WTC11 (cell line): ENCODE measurements around the gene PPP2R1B.

Source experiments
- AR ChIP-seq: fragments of 250-450 bp; sonication (Bioruptor Pico); IDR thresholded peaks from 2 replicates; pipeline ENCODE4 v1.9.0; 2021; ENCODE audit warnings: mild to moderate bottlenecking
- ATF3 ChIP-seq: sonication (generic); formaldehyde crosslinking; conservative IDR thresholded peaks from 2 replicates; pipeline ENCODE4 v1.8.1; 2022; ENCODE audit warnings: mild to moderate bottlenecking, missing genetic modification reagents
- CTCF ChIP-seq: fragments of 200-600 bp; IDR thresholded peaks from 2 replicates; pipeline ENCODE4 v1.8.0; 2022; ENCODE audit warnings: antibody characterized with exemption
- E2F1 ChIP-seq: sonication (generic); formaldehyde crosslinking; IDR thresholded peaks from 2 replicates; pipeline ENCODE4 v1.8.0; 2022; ENCODE audit warnings: mild to moderate bottlenecking, missing genetic modification reagents
- FOXP1 ChIP-seq: sonication (generic); formaldehyde crosslinking; IDR thresholded peaks from 2 replicates; pipeline ENCODE4 v1.8.0; 2022; ENCODE audit warnings: missing genetic modification reagents, mild to moderate bottlenecking, moderate library complexity, borderline replicate concordance
- JUN ChIP-seq: sonication (generic); formaldehyde crosslinking; IDR thresholded peaks from 2 replicates; pipeline ENCODE4 v1.8.0; 2023; ENCODE audit warnings: mild to moderate bottlenecking, missing genetic modification reagents
- SMAD4 ChIP-seq: sonication (generic); formaldehyde crosslinking; IDR thresholded peaks from 2 replicates; pipeline ENCODE4 v1.8.0; 2022; ENCODE audit warnings: mild to moderate bottlenecking, missing genetic modification reagents
- ZBTB43 ChIP-seq: sonication (generic); formaldehyde crosslinking; IDR thresholded peaks from 2 replicates; pipeline ENCODE4 v1.8.1; 2023; ENCODE audit warnings: mild to moderate bottlenecking, missing genetic modification reagents
- TF ChIP-seq, protein P1 (sequence below): sonication (generic); formaldehyde crosslinking; IDR thresholded peaks from 2 replicates; pipeline ENCODE4 v1.8.1; 2023; ENCODE audit warnings: mild to moderate bottlenecking, moderate library complexity, missing genetic modification reagents

GRCh38 chr11:111736181-111736590, 30.0 kb downstream of the PPP2R1B start:
- no peak for TF ChIP-seq JUN (CRISPR knock-in tag)
- no peak for TF ChIP-seq ATF3 (CRISPR knock-in tag)
- no peak for TF ChIP-seq CTCF
- TF ChIP-seq, protein P1, sequence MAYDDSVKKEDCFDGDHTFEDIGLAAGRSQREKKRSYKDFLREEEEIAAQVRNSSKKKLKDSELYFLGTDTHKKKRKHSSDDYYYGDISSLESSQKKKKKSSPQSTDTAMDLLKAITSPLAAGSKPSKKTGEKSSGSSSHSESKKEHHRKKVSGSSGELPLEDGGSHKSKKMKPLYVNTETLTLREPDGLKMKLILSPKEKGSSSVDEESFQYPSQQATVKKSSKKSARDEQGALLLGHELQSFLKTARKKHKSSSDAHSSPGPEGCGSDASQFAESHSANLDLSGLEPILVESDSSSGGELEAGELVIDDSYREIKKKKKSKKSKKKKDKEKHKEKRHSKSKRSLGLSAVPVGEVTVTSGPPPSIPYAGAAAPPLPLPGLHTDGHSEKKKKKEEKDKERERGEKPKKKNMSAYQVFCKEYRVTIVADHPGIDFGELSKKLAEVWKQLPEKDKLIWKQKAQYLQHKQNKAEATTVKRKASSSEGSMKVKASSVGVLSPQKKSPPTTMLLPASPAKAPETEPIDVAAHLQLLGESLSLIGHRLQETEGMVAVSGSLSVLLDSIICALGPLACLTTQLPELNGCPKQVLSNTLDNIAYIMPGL (CRISPR knock-in tag): no peak
- no peak for TF ChIP-seq AR (CRISPR knock-in tag)
- TF ChIP-seq E2F1 (CRISPR knock-in tag): no peak
- TF ChIP-seq SMAD4: no peak
- no peak for TF ChIP-seq FOXP1 (CRISPR knock-in tag)
- TF ChIP-seq ZBTB43 (CRISPR knock-in tag): no peak
